ENCODE results near the gene TGFB3.

The TGFB3 gene

GRCh38 chr14:75969126-75969525 is 12.7 kb downstream of the TGFB3 start:
- CTCF ChIA-PET: interaction anchor here (0.9 to 3.9 kb wide), 5 partner anchors 11 to 260 kb away, joined by 3 to 35 read pairs (median 4); no protein-coding TSS in a partner anchor
- POLR2A ChIA-PET: no interaction called here
- TF ChIP-seq CTCF (IDR thresholded peaks at IDR 0.05; ENCODE audit: control extremely low read depth, extremely low read depth, low read depth, missing control alignments): no peak
- no peak for DNase-seq (ENCODE audit: extremely low spot score)

- ChIA-PET POLR2A (no interaction called here), CTCF (interaction anchor here (1.0 to 4.6 kb wide), 7 partner anchors 8 to 259 kb away, joined by 3 to 35 read pairs (median 7); partner anchors contain the start of gene TGFB3)
- DNase-seq (ENCODE audit: extremely low spot score): no peak
- TF ChIP-seq CTCF (IDR thresholded peaks at IDR 0.05; ENCODE audit: control extremely low read depth, extremely low read depth, low read depth, missing control alignments): no peak
Measured at GRCh38 chr14:75968456-75968855, 13.3 kb downstream of the TGFB3 start.

GRCh38 chr14:75967866-75968265 is 13.9 kb downstream of the TGFB3 start:
- ChIA-PET POLR2A (no interaction called here), CTCF (interaction anchor here (1.0 to 4.6 kb wide), 7 partner anchors 9 to 259 kb away, joined by 3 to 35 read pairs (median 7); partner anchors contain the start of gene TGFB3)
- TF ChIP-seq CTCF (IDR thresholded peaks at IDR 0.05; ENCODE audit: control extremely low read depth, extremely low read depth, low read depth, missing control alignments): no peak
- no peak for DNase-seq (ENCODE audit: extremely low spot score)

GRCh38 chr14:75961662-75962061 is 20.1 kb downstream of the TGFB3 start:
- POLR2A ChIA-PET: no interaction called here
- CTCF ChIA-PET: interaction anchor here (0.9 to 4.2 kb wide), 2 partner anchors 55 to 60 kb away, joined by 3 to 18 read pairs; no protein-coding TSS in a partner anchor
- no peak for DNase-seq (ENCODE audit: extremely low spot score)
- no peak for TF ChIP-seq CTCF (IDR thresholded peaks at IDR 0.05; ENCODE audit: control extremely low read depth, extremely low read depth, low read depth, missing control alignments)

GRCh38 chr14:75960231-75960630 is 21.6 kb downstream of the TGFB3 start:
- no peak for TF ChIP-seq CTCF (IDR thresholded peaks at IDR 0.05; ENCODE audit: control extremely low read depth, extremely low read depth, low read depth, missing control alignments)
- ChIA-PET CTCF (interaction anchor here (0.8 to 4.2 kb wide), 7 partner anchors 14 to 251 kb away, joined by 3 to 18 read pairs (median 5); partner anchors contain the start of gene TGFB3), POLR2A (no interaction called here)
- DNase-seq (ENCODE audit: extremely low spot score): peak; percentile 65

- DNase-seq (ENCODE audit: extremely low spot score): no peak
- ChIA-PET CTCF (interaction anchor here (1.5 to 2.1 kb wide), 4 partner anchors 17 to 250 kb away, joined by 3 to 8 read pairs (median 5); partner anchors contain the start of gene TGFB3), POLR2A (no interaction called here)
- TF ChIP-seq CTCF (IDR thresholded peaks at IDR 0.05; ENCODE audit: control extremely low read depth, extremely low read depth, low read depth, missing control alignments): no peak
Measured at GRCh38 chr14:75959031-75959430, 22.8 kb downstream of the TGFB3 start.
